NT2/D1 (cell line): ENCODE measurements around the gene MAS1L.

Experiments used
- DNase-seq: peaks from one replicate; pipeline ENCODE4 v3.0.0-alpha.2; 2011; ENCODE audit warnings: low read depth, low spot score
- H3K27me3 ChIP-seq: 2 replicates; pipeline ENCODE4 v1.6.0; 2011; ENCODE audit warnings: mild to moderate bottlenecking; ENCODE audit not compliant: insufficient read length, insufficient read depth
- H3K36me3 ChIP-seq: 2 replicates; pipeline ENCODE4 v1.6.1; 2011; ENCODE audit warnings: mild to moderate bottlenecking, low read length, mixed read lengths; ENCODE audit not compliant: insufficient read depth, insufficient read length
- H3K4me1 ChIP-seq: 2 replicates; pipeline ENCODE4 v1.5.1; 2011; ENCODE audit not compliant: insufficient read depth, insufficient read length
- H3K4me3 ChIP-seq: 2 replicates; pipeline ENCODE4 v1.5.1; 2011; ENCODE audit warnings: low read depth; ENCODE audit not compliant: insufficient read length
- H3K9ac ChIP-seq: 2 replicates; pipeline ENCODE4 v1.6.0; 2011; ENCODE audit warnings: low read depth; ENCODE audit not compliant: insufficient read length
- H3K9me3 ChIP-seq: 2 replicates; pipeline ENCODE4 v1.5.1; 2011; ENCODE audit warnings: mild to moderate bottlenecking, low read length; ENCODE audit not compliant: insufficient read depth
- SUZ12 ChIP-seq: IDR thresholded peaks from 2 replicates; pipeline ENCODE4 v1.6.1; 2011; ENCODE audit not compliant: insufficient read length, insufficient read depth; ENCODE audit errors: extremely low read depth
- YY1 ChIP-seq: IDR thresholded peaks from 2 replicates; pipeline ENCODE4 v1.6.1; 2011; ENCODE audit not compliant: insufficient read length, insufficient read depth
- ZNF274 ChIP-seq: IDR thresholded peaks from 2 replicates; pipeline ENCODE4 v1.6.1; 2011; ENCODE audit warnings: mild to moderate bottlenecking, low read depth, low read length

MAS1L gene

GRCh38 chr6:29521006-29521680 lies 33.4 kb upstream of the MAS1L start:
- Histone ChIP-seq H3K4me3 (no peak overlapping the region), H3K4me1 (no peaks in the 10 kb centered on the region), H3K27me3 (no peaks in the 10 kb centered on the region), H3K9me3 (peaks cover 26% of the 10 kb centered on the region), H3K36me3 (no peaks in the 10 kb centered on the region), H3K9ac (no peak overlapping the region)
- DNase-seq: no peak
- no peak for TF ChIP-seq SUZ12
- TF ChIP-seq ZNF274: no peak
- TF ChIP-seq YY1: no peak

- H3K27me3 ChIP-seq: no peaks in the 10 kb centered on the region
- no peaks in the 10 kb centered on the region for H3K4me1 ChIP-seq
- H3K9ac ChIP-seq: no peak overlapping the region
- H3K36me3 ChIP-seq: no peaks in the 10 kb centered on the region
- peaks cover 26% of the 10 kb centered on the region for H3K9me3 ChIP-seq
- no peak overlapping the region for H3K4me3 ChIP-seq
- DNase-seq: no peak
- TF ChIP-seq SUZ12: no peak
- no peak for TF ChIP-seq YY1
- no peak for TF ChIP-seq ZNF274
Measured at GRCh38 chr6:29520232-29520631, 32.5 kb upstream of the MAS1L start.

- Histone ChIP-seq H3K9me3 (peaks cover 26% of the 10 kb centered on the region), H3K9ac (no peak overlapping the region), H3K27me3 (no peaks in the 10 kb centered on the region), H3K4me1 (no peaks in the 10 kb centered on the region), H3K36me3 (no peaks in the 10 kb centered on the region), H3K4me3 (no peak overlapping the region)
- TF ChIP-seq SUZ12: no peak
- TF ChIP-seq ZNF274: no peak
- no peak for TF ChIP-seq YY1
- DNase-seq: no peak
Measured at GRCh38 chr6:29519291-29520010, 31.7 kb upstream of the MAS1L start.

- H3K36me3 ChIP-seq: no peaks in the 10 kb centered on the region
- no peak overlapping the region for H3K9ac ChIP-seq
- H3K27me3 ChIP-seq: no peaks in the 10 kb centered on the region
- TF ChIP-seq ZNF274 (no peak), YY1 (no peak), SUZ12 (no peak)
- DNase-seq: no peak
- peaks cover 11% of the 10 kb centered on the region for H3K9me3 ChIP-seq
- no peaks in the 10 kb centered on the region for H3K4me1 ChIP-seq
- H3K4me3 ChIP-seq: no peak overlapping the region
Measured at GRCh38 chr6:29517728-29518440, 30.1 kb upstream of the MAS1L start.

GRCh38 chr6:29517245-29517644 lies 29.5 kb upstream of the MAS1L start:
- Histone ChIP-seq H3K4me1 (no peaks in the 10 kb centered on the region), H3K36me3 (no peaks in the 10 kb centered on the region), H3K9me3 (peaks cover 4% of the 10 kb centered on the region; the same call in 1 of the 2 replicates), H3K4me3 (no peak overlapping the region), H3K27me3 (no peaks in the 10 kb centered on the region), H3K9ac (no peak overlapping the region)
- no peak for DNase-seq
- TF ChIP-seq YY1 (no peak), SUZ12 (no peak), ZNF274 (no peak)

GRCh38 chr6:29516108-29516507 lies 28.4 kb upstream of the MAS1L start:
- TF ChIP-seq YY1 (no peak), SUZ12 (no peak), ZNF274 (no peak)
- DNase-seq: no peak

More at GRCh38 chr6:29516108-29516507, 28.4 kb upstream of the MAS1L start:
- H3K4me1 ChIP-seq: no peaks in the 10 kb centered on the region
- no peaks in the 10 kb centered on the region for H3K36me3 ChIP-seq
- H3K27me3 ChIP-seq: no peaks in the 10 kb centered on the region
- H3K9me3 ChIP-seq: no peaks in the 10 kb centered on the region; the same call in 1 of the 2 replicates
- H3K9ac ChIP-seq: no peak overlapping the region
- H3K4me3 ChIP-seq: no peak overlapping the region
